HL-60 (cell line): ENCODE measurements around the gene FYN.

Experiments
- CTCF ChIP-seq: IDR thresholded peaks from one replicate; pipeline ENCODE4 v1.5.1; 2011; ENCODE audit warnings: low read length, control low read depth, inconsistent platforms; ENCODE audit not compliant: insufficient read depth
- GABPA ChIP-seq: IDR thresholded peaks from 2 replicates; pipeline ENCODE4 v1.6.1; 2012; ENCODE audit warnings: low read depth
- POLR2AphosphoS5 ChIP-seq: IDR thresholded peaks from 2 replicates; pipeline ENCODE4 v1.6.1; 2012; ENCODE audit warnings: low read depth
- REST ChIP-seq: IDR thresholded peaks from 2 replicates; pipeline ENCODE4 v1.6.1; 2012; ENCODE audit warnings: low read depth; ENCODE audit not compliant: insufficient replicate concordance

GRCh38 chr6:111844376-111844775, 28.9 kb downstream of the FYN start:
- TF ChIP-seq CTCF, result no peak
- TF ChIP-seq POLR2AphosphoS5, result no peak
- no peak for TF ChIP-seq GABPA
- no peak for TF ChIP-seq REST
